DMS 273 (cell line): ENCODE results near the gene STK26.
A peak's percentile ranks its signal among the peaks of the same experiment; 100 is the strongest.
"Not testable (repeated sequence)": the region's sequence is repeated elsewhere in the genome, so short reads cannot be mapped to it uniquely, and the experiment has no call there.

Source experiments
- DNase-seq: peaks from one replicate; lab custom pipeline; 2025; ENCODE audit not compliant: unreplicated experiment; lab: John Stamatoyannopoulos, UW

STK26 gene

DNA sequence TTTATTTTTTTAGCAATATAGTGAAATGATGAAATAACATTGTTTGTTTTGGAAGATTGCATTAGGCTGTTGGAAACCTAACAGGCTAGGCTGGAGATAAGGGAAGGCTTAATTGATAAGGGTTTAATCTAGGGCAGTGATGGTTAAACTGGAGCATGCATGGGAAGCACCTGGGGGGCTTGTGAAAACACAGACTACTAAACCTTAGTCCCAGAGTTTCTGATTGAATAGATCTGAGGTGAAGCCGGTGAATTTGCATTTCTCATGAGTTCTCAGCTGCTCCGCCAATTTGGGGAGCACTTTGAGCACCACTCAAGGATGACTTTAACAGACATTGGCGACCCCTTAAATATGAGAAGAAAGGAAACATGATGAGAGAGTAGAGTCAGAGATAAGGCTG, 11.5 kb downstream of the STK26 start:
- no peak for DNase-seq

DNA sequence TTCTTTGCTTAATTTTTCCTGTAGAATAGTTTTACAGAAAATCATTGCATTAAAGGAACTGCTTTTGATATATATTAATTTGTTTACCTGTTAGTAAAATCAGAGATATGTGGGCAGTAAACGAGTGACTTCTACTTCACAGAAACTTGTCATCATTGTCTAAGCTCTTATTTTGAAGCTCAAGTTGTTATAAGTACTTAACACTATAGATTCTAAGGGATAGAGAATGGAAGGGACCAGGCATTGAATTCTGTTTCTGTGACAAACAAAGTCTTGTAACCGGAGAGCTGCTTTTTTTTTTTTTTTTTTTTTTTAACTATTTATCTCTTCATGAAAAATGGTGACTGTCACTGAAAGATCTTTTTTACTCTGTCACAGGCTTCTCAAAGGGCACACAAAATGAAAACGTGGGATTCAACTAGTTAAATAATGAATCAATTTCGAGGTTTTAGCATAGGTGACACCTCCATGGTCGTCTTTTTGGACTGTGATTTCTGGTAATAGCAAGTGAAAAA, 14.4 kb downstream of the STK26 start:
- no peak for DNase-seq

DNA sequence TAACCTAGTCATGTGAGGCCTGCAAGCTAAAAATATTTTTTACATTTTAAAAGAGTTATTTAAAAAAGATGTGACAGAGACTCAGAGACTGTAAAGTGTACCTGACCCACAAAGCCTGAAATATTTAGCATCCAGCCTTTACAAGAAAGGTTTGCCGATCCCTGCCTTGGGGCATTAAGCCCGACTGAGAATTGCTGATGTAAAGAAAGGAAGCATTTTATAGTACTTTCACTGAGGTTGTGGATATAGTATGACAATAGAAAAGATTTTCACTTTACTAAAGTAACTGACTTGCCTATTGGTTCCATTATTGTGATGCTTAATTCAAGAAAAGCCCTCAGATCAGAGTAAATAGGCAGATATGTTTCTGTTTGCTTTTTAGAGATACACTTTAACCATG, 17.0 kb downstream of the STK26 start:
- DNase-seq, result no peak

DNA sequence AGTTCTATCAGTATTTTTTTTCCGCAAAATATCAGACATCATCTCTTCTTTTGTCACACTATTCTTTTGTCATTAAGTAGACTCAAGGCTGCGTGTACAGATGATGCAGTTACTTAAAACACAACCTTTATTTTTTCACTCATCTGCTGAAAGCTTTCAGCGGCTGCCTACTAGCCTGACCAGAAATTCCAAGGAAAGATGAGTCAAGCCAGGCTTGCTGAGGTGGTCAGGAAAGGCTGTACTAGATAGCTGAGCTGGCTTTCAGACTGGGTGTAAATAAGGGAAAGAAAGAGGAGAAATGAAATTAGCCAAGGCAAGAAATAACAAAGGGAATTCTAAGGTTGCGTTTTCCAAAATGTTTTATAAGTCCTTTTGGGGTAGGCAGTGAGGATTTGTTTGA, 17.9 kb downstream of the STK26 start:
- DNase-seq, result no peak

DNA sequence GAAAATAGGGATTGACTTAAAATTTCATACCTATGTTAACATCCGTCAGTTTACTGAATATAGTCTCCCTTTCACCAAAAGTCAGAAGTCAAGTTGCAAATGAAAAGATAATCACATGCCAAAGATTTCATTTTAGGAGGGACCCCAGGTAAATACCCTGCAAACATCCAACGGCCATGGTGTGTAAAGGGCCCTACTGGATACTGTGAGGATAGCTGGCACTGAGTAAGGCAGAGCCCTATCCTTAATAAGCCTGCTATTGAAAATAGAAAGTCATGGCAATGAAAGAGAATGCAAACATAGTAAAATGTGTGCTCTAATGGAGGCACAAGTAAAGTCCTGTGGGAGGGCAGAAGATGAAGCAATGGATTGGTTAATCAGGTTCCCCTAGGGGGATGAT, 20.9 kb downstream of the STK26 start:
- no peak for DNase-seq

DNA sequence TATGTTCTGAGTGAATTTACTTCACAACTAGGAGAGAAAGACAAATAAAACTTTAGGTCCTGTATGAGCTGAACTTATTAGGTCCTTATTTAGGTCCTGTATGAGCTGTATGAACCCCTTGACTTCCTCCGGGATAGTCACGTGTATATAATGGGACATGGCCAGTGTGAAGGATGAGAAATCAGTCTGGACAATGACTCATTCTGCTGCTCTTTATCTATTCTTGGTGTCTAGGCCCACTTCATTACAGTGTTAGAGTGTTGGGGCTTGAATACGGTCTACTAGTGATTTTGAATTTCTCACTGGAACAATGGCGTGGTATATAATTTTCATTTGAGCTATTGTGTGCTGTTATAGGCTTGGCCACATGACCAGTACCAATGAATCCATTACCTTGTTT, 21.9 kb downstream of the STK26 start:
- no peak for DNase-seq

DNA sequence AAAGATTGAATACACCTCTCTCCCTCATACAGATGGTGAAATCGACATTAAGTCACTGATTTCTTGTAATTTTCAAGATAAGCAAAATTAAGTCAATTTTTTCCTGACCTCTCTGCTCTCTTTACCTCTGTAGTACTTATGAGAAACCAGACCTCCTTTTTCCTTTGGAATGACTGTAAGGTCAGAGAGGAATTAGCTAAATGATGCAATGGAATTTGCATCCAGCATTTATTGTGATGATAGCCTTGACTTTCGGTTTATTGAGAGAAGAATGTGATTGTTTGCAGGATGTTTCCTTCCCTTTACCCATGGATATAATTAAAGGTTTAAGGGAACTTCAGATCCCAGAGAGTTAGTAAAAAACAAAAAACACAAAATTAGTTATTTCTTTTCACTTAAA, 22.4 kb downstream of the STK26 start:
- no peak for DNase-seq

DNA sequence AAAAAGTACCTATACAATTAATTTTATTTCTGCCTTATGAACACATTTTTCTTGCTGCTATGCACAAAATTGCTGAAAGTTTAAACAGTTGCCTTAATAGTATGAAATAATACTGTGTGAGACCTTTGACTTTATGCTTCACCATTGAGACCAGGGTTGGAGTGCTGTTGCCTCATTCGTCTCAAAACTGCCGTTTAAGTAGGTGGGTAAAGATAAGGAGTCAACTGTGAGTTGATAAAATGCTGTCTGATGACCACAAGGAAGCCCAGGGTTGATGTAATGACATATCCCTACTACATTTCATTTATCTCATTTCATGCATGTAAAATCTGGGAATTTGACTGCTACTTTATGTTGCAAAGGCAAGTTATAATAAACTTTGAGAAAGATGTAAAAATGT, 23.4 kb downstream of the STK26 start:
- no peak for DNase-seq

DNA sequence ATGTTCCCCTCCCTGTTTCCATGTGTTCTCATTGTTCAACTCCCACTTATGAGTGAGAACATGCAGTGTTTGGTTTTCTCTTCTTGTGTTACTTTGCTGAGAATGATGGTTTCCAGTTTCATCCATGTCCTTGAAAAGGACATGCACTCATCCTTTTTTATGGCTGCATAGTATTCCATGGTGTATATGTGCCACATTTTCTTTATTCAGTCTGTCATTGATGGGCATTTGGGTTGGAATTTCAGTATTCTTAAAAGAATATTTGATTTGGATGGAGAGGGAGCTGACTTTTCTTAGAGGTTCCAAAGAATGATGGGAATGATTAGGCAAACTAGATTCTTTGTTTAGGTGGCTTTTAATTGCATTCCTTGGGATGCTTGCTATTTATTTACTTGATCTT, 28.7 kb downstream of the STK26 start:
- not testable (repeated sequence) for DNase-seq

DNA sequence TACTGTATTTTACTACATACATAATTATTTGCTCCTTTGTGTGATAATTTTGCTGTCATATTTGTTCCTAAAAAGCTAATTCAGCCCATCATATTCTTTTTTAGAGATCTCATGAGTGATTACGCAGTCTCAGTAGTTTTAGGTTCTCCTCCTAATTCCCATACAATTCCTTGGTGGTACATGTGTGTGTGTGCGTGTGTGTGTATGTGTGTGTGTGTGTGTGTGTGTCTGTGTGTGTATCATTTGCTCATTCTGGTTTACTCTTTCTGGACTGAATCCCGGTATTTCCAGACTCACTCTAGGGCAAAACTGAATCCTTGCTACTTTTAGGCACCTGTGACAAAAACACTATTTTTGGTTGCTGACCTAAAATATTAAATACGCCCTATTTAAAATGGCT, 34.9 kb downstream of the STK26 start:
- DNase-seq, result no peak

DNA sequence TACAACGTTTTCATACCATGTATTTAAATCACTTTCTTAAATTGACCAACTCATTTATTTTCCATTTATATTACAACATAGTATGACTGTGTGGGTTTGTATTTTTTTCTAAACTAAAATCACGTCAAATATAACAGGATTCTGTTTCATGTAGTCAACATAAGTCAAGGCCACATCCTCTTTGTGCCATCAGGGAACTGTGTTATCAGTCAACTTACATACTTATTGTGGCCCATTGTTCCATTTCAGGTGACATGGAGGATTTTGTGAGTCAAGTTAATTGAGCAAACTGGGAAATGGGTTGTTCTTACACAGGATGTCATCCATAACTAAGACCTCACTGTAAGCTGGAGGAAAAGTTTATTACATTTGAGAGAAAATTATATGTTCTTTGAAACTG, 35.9 kb downstream of the STK26 start:
- DNase-seq, result no peak

DNA sequence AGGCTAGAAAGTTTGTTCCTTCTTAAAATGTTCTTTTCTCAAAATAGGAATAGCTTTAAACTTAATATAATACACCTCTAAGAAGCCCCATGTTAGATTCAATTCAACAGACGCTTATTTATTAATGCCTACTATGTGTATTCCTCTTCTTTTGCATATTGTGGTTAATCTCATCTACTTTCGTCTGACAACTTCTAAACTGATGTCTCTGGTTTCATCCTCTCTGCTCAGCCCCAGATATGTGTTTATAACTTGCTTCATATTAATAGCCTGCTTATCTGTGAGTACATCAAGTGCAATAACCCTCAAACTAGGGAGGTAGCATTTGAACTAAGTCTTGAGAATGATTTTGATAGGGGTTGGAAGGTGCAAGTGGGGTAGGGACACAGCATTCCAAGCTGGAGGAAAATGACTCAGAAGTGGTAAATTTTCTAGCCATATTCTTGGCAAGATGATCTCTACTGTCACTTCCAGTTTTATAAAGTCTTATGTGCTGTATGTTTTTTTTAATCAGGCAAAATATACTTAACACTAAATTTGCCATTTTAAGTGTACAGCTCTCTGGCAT, 37.0 kb downstream of the STK26 start:
- DNase-seq, result no peak

DNA sequence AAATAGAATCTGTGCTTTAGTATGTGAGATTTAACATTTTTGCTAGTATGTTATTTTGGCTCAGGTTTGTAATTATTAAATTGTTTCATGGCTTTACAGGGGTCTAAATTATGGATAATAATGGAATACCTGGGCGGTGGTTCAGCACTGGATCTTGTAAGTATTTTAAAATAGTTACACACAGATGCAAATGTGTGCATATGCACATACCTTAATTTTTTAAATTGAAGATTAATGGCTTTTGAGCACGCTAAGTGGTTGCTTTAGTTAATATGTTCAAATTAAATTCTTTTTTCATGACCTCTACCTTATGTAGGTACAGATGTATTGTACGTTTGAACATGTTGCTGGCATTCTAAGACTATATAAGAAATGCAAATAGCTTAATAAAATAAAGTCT, 40.2 kb downstream of the STK26 start:
- DNase-seq, result no peak

DNA sequence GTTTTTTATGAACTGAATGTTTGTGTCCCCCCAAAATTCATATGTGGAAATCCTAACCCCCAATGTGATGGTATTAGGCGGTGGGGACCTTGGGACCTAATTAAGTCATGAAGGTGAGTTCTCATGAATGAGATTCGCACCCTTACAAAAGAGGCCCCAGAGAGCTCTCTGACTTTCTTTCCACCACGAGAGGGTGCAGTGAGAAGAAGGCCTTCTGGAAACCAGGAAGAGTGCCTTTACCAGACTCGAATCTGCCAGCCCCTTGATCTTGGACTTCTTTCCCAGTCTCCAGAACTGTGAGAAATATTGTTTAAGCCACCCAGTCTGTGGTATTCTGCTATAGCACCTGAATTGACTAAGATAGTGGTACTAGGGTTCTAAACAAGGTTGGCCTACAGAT, 40.8 kb downstream of the STK26 start:
- DNase-seq, result no peak

DNA sequence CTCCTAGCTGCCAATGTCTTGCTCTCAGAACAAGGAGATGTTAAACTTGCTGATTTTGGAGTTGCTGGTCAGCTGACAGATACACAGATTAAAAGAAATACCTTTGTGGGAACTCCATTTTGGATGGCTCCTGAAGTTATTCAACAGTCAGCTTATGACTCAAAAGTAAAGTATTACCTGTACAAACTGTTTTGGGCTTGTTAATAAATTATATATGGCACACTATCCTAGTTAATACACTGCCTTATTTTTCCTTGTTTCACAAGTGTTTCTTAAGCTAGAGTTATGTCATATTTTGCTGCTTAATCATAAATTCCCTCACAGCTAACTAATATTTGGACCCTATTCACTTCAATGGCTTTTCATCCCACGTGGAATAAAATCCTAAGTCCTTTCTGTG, 45.3 kb downstream of the STK26 start:
- no peak for DNase-seq

DNA sequence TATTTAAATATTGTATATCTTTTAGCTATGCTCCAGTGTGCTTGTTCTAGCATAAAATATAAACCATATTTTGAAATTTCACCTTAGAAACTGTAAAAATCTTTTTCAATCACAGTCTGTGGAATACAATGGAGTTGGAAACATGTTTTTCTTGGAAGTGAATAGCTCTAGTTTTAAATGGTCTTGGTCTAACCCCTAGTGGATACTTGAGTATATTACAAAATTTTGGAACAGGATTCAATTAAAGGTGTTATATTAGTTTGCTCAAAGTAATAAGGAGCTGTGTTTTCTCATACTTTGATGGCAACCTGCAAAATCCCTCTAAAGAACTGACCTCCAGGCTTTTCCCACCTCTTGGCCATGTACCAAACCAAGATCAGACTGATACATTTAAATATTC, 48.2 kb downstream of the STK26 start:
- DNase-seq, result peak; percentile 25

DNA sequence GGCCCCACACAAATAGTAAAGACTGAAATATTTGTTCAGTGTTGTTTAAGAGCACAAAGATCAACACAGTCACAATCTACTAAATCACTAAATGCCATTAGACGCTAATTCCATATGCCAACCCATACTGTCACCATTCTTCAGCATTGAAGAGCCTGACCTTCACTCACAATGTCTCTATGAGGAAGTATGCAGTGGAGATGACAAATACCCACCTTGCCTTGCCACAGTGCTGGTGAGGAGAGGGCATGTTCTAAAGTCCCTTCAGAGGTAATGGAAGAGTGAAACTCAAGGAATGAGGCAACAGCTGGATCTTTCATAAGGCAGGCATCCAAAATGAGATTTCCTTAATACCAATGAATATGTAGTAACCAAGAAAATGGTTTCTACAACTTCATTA, 54.3 kb downstream of the STK26 start:
- no peak for DNase-seq

DNA sequence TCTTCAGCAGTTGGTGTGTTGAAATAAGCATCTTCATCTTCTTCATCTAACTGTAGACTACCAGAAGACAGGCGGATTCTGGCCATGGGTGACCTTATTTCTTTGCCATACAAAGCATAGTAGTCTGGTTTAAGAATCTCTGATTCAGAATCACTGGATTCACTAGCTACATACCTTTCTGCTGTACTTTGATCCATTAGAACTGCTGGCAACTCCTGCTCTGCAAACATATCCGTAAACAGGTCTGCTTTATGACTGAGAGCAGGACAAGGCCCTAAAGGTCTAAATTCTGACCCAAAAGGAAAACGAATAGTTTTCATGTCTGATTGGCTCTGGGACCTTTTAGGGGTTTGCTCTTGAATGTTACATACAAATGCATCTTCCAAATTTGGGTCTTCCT, 54.8 kb downstream of the STK26 start:
- DNase-seq, result no peak

DNA sequence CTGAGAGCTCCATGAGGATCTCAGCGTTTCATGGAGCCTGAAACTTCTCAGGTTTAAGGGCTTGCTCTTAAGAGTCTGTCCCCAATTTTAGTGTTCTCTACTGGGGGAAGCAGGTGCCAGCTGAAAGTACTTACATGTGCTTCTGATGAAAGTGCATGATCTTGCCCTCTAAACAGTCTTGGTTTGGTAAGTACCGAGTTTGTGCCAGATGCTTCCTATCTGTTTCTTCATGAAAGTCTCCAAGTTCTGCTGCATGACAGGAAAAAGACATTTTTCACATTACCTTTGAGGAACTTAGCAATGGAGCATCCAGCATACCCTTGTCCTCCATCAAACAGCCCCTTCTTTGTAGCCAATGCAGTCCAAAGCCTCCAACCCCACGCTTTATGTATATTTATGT, 62.7 kb downstream of the STK26 start:
- no peak for DNase-seq

DNA sequence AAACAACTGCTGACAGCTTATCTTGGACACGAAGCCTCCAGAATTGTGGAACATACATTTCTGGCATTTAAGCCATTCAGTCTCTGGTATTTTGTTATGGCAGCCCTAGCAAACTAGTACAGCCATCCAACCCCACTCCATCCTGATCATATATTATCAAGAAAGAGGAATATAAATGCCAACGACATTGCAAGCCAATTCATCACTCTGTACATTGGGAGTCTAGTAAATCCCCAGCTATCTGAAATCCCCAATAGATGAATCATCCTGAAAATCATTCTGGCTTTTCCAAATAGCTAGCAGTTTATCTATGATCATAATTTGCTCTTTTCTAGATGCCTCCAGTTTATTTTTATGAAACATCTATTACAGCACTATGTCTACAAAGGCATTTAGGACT, 63.6 kb downstream of the STK26 start:
- no peak for DNase-seq

DNA sequence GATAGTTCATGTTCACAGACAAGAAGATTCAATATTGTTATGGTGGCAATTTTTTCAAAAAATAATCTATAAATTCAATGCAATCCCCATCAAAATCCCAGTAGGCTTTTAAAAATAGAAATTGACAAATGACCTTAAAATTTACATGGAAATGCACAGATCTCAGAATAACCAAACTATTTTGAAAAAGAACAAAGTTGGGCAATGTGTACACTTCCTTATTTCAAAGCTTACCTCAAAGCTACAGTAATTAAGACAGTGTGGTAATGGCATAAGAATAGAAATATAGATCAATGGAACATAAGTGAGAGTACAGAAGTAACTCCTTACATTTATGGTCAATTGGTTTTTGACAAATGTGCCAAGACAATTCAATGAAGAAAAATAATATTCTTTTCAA, 65.8 kb downstream of the STK26 start:
- no peak for DNase-seq

DNA sequence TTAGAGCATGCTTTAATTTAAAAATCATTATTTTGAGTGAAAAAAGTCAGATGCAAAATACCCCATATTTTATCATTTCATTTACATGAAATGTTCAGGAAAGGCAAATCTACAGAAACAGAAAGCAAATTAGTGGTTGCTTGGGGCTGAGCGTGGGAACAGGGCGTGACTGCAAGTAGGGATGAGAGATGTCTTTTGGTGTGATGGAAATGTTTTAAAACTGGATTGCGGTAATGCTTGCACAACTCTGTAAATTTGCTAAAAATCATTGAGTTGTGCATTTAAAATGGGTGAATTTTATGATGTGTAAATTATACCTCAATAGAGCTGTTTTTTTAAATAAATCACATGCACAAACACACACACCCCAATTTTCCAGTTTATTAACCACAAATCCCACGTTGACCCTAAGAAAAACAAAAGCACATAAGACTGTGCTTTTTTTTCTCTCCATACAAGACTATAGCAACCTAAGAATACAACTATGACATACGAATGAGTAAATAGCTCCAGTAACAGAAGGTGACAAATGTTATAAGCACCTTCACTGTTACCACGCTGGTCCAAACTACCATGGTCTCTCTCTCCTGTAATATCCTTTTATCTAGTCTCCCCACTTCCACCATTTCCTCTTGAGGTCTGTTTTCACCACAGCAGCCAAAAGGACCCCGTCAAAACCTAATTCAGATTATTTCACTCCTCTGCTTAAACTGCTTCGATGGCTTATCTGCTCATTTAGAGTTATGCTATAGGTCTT, 67.5 kb downstream of the STK26 start:
- no peak for DNase-seq
